GM19099 (cell line): Measurements from ENCODE around the gene SRGAP1.

Source experiments
- POLR2A ChIP-seq: IDR thresholded peaks from 3 replicates; pipeline ENCODE4 v1.6.1; 2011; ENCODE audit warnings: low read depth; ENCODE audit not compliant: insufficient read length; ENCODE audit errors: extremely low read depth

The SRGAP1 gene

GRCh38 chr12:63949902-63950301 is 105.4 kb downstream of the SRGAP1 start:
- TF ChIP-seq POLR2A: no peak

DNA sequence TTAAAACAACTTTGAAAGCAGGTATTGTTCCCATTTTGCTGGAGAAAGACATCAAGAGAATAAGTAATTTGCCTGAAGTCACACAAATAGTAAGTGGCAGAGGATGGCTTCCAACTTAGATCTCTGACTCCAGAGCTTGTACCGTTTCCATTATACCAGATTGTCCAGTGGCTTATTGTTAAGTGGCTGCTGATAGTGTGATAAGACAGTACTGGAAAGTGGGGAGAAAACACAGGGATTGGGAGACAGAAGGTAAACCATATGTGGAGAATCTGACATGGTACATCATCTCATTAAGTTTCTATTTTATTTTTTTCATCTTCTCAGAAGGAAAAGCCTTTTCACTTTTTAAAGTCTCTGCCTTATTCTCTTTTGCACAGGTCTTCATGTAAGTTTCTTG is 108.5 kb downstream of the SRGAP1 start:
- TF ChIP-seq POLR2A: no peak

DNA sequence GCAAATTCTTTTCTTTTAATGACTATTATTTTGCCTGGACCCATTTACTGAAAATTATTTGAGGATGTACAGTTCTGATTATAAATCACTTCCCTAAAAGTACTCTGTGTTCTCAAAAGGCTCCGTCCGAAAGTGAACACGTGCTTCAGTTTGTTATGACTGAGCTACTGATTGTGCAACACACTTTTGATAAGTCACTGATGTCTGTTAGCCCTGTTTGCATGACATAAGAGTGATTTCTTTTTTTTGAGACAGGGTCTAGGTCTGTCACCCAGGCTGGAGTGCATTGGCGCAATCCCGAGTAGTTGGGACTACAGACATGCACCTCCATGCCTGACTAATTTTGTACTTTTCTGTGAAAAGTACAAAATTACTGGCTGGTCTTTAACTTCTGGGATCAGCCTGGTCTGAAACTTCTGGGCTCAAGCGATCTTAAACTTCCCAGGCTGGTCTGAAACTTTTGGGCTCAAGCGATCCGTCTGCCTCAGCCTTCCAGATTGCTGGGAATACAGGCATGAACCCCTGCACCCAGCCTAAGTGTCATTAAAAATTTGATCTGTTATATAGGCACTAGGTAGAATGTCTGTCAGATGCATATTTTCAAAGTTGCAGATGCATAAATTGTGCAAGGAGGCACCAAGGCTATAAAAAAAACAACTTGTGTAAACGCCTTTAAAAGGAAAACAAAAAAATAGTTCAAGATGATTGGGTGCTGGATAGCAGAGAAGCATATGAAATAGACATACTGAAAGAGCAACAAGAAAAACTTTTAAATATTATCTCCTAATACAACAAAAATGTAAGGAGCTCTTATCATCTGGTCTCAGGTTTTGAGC is 111.5 kb downstream of the SRGAP1 start:
- TF ChIP-seq POLR2A: no peak

GRCh38 chr12:63957496-63957895 is 113.0 kb downstream of the SRGAP1 start:
- TF ChIP-seq POLR2A: no peak

DNA sequence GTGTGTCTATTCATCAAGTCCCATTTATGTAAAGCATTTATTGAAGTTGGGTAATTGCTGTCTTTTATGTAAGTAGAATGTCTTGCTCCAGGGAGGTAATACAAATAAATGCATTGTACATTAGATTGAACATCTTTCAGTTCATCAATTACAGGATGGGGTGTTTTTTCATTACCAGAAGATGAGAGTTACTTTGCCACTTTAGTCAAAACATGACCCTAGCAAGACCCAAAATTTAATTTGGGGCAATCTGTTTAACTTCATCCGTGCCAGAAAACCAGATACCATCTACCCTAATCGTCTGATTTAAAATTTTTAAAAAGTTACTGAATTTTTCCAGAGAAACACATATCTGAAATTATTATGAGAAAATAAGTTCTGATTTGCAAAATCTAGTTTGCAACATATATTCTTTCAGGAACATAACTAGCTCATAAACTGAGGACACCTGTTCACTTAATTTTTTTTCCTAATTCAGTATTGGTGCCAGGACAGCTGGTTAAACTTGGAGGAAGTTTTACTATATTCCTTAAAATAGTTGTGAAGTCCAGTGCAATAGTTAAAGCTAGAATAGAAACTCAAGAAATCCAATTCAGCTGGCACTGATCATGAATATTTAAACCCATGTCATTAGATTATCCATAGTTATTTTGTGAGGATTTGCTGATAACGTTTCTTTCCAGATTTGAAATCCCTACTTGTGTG is 114.5 kb downstream of the SRGAP1 start:
- no peak for TF ChIP-seq POLR2A

DNA sequence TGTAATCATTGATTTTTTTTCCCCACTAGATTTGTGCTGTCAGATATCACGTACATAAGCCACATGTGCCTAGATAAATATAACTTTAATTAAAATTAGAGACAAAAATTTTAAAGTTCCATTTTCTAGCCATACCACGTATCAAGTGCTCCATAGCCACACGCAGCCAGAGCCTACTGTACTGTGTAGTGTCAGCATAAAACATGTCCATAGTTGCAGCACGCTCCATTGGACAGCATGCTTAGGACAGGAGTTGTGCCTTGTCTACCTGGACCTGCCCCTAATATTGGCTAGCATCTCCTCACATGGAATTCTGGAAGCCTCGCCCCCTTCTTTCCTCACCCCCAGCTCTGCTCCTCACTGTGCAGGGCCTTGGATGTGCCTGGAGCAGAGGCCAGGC is 116.5 kb downstream of the SRGAP1 start:
- no peak for TF ChIP-seq POLR2A

DNA sequence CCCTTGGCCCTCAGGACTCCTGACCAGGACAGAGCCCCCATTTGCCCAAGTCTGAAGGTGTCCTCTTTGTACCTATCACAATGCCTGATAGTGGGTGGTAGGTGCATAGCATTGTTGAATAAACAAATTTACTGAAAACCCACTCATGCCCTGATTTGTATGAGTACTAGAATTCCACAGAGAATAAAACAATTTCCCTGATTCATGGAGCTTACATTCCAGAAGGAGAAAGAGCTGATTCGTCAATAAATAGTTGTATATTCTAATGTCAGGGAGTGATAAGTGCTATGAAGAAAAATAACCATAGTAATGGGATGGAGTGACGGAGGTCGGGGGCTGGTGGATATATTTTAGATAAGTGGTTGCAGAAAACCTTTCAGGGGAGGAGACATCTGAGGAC is 117.0 kb downstream of the SRGAP1 start:
- TF ChIP-seq POLR2A: no peak

DNA sequence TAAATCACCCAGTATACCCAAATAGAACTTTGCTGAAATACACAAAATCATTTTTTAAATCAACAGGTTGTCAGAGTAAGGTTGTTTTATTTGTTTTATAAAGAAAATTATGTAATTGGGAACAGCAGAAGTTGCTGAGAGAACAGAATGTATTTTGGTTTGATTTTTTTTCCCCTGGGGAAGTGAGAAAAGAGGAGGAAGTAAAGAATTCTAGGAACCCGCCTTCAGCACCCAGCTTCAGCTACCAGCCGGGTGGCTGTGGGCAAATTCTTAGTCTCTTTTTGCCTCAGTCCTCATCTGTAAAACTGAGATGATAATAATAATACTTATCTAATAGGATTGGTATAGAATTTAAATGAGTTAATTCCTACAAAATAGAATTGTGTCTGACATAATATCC is 119.4 kb downstream of the SRGAP1 start:
- TF ChIP-seq POLR2A: no peak

- TF ChIP-seq POLR2A: no peak
Observed at GRCh38 chr12:63964301-63964700, 119.8 kb downstream of the SRGAP1 start.

DNA sequence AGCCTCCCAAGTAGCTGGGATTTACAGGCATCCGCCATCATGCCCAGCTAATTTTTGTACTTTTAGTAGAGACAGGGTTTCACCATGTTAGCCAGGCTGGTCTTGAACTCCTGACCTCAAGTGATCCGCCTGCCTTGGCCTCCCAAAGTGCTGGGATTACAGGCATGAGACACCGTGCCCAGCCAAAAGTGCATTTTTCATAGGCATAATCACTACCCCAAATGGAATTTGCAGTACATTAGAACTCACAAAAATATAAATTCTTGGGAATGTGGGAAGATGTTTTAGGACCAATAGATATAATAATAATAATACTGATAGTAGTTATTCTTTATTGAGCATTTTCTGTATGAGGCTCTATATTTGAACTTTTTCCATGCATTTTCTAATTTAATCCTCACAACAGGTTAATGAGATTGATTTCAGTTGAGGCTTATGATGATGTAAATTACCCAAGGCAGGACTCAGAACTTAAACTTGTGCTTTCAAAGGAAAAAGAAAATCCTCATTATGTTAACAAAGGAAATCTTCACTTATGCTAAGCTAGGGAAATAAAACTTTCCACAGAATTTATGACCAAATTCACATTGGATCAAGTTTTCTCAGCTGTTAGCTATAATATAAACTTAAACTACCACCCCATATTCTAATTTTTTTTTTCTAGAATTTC is 121.6 kb downstream of the SRGAP1 start:
- no peak for TF ChIP-seq POLR2A

DNA sequence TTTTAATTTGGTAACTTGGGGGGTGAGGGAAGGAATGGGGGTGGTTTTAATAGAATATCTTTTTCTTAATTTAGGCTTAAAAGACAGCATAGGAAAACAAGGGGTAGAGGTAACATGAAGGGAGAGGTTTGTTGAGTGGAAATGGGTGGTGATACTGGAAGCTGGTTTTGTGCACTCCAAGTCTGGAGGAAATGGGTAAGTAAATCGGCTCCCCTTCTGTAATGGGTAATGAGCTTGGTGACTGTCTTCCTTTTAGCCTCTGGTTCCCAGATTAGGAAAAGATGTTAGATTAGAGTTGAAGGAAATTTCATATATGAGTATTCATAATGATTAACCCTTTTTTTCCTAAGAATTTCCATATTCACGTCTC is 122.1 kb downstream of the SRGAP1 start:
- TF ChIP-seq POLR2A: no peak

DNA sequence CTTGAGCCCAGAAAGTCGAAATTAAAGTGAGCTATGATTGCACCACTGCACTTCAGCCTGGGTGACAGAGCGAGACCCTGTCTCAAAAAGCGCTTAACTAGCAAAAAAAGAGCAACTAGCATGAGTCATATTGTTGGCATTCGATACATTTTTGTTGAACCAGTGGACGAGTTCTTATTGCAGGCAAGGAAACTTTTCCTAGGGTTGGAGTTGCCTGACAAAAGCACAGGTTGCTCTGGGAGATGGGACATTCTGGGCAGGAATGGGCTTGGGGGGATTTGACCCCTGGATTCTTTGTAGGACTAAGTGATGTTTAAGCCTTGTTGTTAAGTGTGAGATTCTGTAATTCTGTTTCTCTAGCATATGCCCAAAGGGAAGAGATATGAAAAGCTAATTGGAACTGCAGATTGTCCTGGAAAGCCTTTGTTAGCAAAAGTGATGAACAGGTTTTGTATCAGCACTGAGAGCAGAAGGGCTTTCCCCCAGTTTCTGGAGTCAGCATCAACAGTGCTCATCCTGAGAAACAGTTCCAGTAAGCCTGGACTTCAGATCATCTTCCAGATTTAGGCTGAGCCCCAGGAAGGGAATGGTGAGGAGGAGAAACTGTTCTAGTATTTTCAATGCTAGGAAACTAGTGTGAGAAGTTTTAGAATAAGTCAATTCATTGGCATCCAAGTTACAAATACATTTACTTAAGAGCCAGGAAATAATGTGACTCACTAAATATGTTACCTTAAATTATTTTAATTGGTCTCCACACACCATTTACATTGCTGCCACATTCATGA is 123.1 kb downstream of the SRGAP1 start:
- no peak for TF ChIP-seq POLR2A

DNA sequence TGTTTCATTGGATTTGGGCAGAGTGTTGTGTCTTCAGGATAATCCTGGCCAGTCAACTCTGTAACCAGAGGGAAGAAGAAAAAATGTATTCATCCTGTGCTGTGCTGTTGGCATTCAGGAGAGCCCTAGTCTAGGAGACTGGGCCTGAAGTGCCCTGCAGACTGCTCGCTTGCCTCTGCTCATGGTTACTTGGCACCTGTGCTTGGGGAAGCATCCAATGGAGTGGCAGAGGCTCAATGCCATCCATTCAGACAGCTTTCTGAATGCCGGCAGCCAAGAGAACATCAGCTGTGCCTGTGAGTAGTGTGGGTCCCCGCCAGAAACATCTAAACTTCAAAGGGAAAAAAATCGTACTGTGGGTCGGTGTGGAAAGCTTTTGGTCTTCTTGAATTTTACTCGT is 124.2 kb downstream of the SRGAP1 start:
- TF ChIP-seq POLR2A: no peak

DNA sequence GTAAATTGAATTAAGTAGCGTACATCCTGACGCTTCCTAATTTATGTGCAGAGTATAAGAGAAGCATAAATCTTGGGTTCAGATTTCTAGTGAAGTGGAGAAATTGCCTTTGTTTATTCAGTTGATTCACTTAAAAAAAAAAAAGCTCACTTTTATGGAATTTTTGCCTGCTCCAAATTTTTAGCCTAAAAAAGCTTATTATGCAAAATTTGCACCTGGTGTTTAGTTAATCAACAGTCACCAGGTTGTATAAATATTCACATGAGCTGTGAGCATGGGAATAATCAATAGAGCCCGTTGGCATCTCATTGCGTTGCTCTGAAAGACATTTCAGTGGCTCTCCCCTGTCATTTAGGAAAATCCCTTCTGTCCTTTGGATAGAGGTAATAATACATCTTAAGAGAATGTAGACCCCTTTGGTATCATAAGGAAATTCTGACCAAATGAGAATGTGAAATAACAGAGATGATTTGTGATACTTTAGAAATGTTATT is 132.4 kb downstream of the SRGAP1 start:
- TF ChIP-seq POLR2A: no peak

- TF ChIP-seq POLR2A: no peak
Observed at GRCh38 chr12:63977441-63977840, 132.9 kb downstream of the SRGAP1 start.

DNA sequence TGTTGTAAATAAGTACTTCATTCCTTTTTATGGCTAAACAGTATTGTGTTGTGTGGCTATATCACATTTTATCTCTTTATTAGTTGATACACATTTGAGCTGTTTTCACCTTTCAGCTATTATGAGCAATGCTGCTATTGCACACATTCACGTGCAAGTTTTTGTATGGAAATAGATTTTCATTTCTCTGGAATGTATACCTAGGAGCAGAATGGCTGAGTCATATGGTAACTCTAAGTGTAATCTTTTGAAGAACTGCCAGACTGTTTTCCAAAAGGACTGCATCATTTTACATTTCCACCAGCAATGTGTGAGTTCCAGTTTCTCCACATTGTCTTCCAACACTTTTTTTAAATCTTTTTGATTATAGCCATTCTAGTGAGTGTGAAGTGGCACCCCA is 134.0 kb downstream of the SRGAP1 start:
- TF ChIP-seq POLR2A: no peak

DNA sequence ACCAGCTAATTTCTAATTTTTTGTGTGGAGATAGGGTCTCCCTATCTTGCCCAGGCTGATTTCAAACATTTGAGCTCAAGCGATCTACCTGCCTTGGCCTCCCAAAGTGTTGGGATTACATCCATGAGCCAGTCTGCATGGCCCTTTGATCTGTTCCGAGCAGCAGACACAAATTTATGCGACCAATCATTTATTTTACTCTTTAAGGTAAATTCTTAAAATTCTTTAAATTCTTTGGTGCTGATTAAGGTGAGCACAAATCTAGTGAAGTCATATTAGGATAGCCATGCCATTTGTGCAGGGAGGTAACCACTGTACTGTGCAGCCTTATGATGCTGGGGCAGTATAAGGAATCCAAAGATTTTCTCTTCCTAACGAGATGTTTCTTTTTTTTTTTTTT is 135.7 kb downstream of the SRGAP1 start:
- TF ChIP-seq POLR2A: no peak
